HCT116 (cell line): Measurements from ENCODE around the gene TBC1D4. TPM values are rescaled to one million over a fixed set of nuclear protein-coding genes. Genes with fewer than 3 reads are reported as not detected.

Experiments used
- ATAC-seq: fragments of 200-7000 bp; cut with Tn5 transposase; 2 replicates; pipeline ENCODE4 v1.9.1; 2020; ENCODE audit warnings: mild to moderate bottlenecking, moderate library complexity
- BruUV-seq: library from RNA; stranded (reverse); fragments of 400-500 nt; replicated peaks from 2 replicates; lab custom pipeline; 2021; lab: Mats Ljungman, UMichigan
- CTCF ChIA-PET: fragments of 300-600 bp; sonication (Branson Sonifier 250); formaldehyde crosslinking; loops from one replicate; lab custom pipeline; 2021; ENCODE audit warnings: antibody characterized with exemption; lab: Charles Lee
- POLR2A ChIA-PET: fragments of 300-600, 350-600 bp; sonication (Branson Sonifier 250); formaldehyde crosslinking; loops from one replicate; lab custom pipeline; 2021; ENCODE audit warnings: antibody characterized with exemption; lab: Charles Lee
- RAD21 ChIA-PET, 2 experiments: fragments of 300-600 bp; sonication (Branson Sonifier 250); formaldehyde crosslinking; loops; one replicate each; lab custom pipeline; 2023; ENCODE audit warnings: low total read pairs in 2 of 2; ENCODE audit not compliant: uncharacterized antibody in 2 of 2, unreplicated experiment in 2 of 2, low non-redundant PET in 1 of 2; lab: Charles Lee
- DNase-seq: peaks from one replicate; pipeline ENCODE4 v3.0.0-alpha.2; 2010; ENCODE audit warnings: low read depth, low spot score
- H2AFZ ChIP-seq: fragments of 200-600 bp; shearing (Covaris generic), sonication (generic); 2 replicates; pipeline ENCODE4 v1.6.1; 2017; ENCODE audit warnings: low read depth, mixed run types, mixed read lengths, antibody characterized with exemption, low read length; ENCODE audit not compliant: poor library complexity, severe bottlenecking
- H3K27ac ChIP-seq: 2 replicates; pipeline ENCODE4 v1.5.1; 2012; ENCODE audit warnings: low read depth, low read length
- H3K27me3 ChIP-seq: fragments of 200-600 bp; sonication (generic); 2 replicates; pipeline ENCODE4 v1.6.1; 2016; ENCODE audit warnings: mixed run types, low read length, mixed read lengths; ENCODE audit not compliant: insufficient read depth
- H3K36me3 ChIP-seq, 2 experiments: fragments of 200-500 bp in 1 of 2; fragments of 200-600 bp in 1 of 2; sonication (Bioruptor generic) in 1 of 2; sonication (generic) in 1 of 2; 2 replicates each; pipeline versions ENCODE4 v1.5.1 to v1.6.1; 2014 to 2016; ENCODE audit warnings: low read length in 2 of 2, inconsistent platforms in 1 of 2, mixed read lengths in 1 of 2, mixed run types in 1 of 2; ENCODE audit not compliant: insufficient read depth in 2 of 2, control insufficient read depth in 1 of 2
- H3K4me1 ChIP-seq, 2 experiments: fragments of 200-600 bp in 1 of 2; sonication (generic) in 1 of 2; 2 replicates each; pipeline versions ENCODE4 v1.5.1 to v1.6.1; 2012 to 2017; ENCODE audit warnings: low read length in 2 of 2, inconsistent platforms in 1 of 2, mild to moderate bottlenecking in 1 of 2, mixed read lengths in 1 of 2, mixed run types in 1 of 2, moderate library complexity in 1 of 2; ENCODE audit not compliant: insufficient read depth in 2 of 2, control insufficient read depth in 1 of 2
- H3K4me2 ChIP-seq: fragments of 200-600 bp; sonication (generic); 2 replicates; pipeline ENCODE4 v1.6.1; 2017; ENCODE audit warnings: mixed run types, low read length, mixed read lengths
- H3K4me3 ChIP-seq, 2 experiments: fragments of 200-600 bp in 1 of 2; sonication (generic) in 1 of 2; replicated peaks in 1 of 2; 2 replicates each; pipeline ENCODE4 v1.5.1; 2011 to 2016; ENCODE audit warnings: low read length in 2 of 2, control low read depth in 1 of 2, low read depth in 1 of 2, mild to moderate bottlenecking in 1 of 2, mixed read lengths in 1 of 2, mixed run types in 1 of 2
- H3K79me2 ChIP-seq: fragments of 200-600 bp; sonication (generic); 2 replicates; pipeline ENCODE4 v1.6.1; 2017; ENCODE audit warnings: mild to moderate bottlenecking, mixed run types, low read length, moderate library complexity, mixed read lengths; ENCODE audit not compliant: insufficient read depth
- H3K9ac ChIP-seq: fragments of 200-600 bp; sonication (generic); 2 replicates; pipeline ENCODE4 v1.6.1; 2016; ENCODE audit warnings: low read length, mixed read lengths
- H3K9me2 ChIP-seq: fragments of 200-600 bp; sonication (generic), shearing (Covaris generic); 2 replicates; pipeline ENCODE4 v1.6.1; 2017; ENCODE audit warnings: mixed run types, mild to moderate bottlenecking, moderate library complexity; ENCODE audit not compliant: insufficient read depth
- H3K9me3 ChIP-seq, 2 experiments: fragments of 200-500 bp in 1 of 2; fragments of 200-600 bp in 1 of 2; sonication (Bioruptor generic) in 1 of 2; sonication (generic) in 1 of 2; 2 replicates each; pipeline ENCODE4 v1.6.1; 2014 to 2017; ENCODE audit warnings: low read length in 2 of 2, mixed read lengths in 2 of 2, inconsistent platforms in 1 of 2, low read depth in 1 of 2, mild to moderate bottlenecking in 1 of 2, mixed run types in 1 of 2, moderate library complexity in 1 of 2; ENCODE audit not compliant: control insufficient read depth in 1 of 2, insufficient read depth in 1 of 2
- H4K20me1 ChIP-seq: fragments of 200-600 bp; sonication (generic), shearing (Covaris generic); 2 replicates; pipeline ENCODE4 v1.6.1; 2017; ENCODE audit warnings: mixed run types, mild to moderate bottlenecking, moderate library complexity; ENCODE audit not compliant: insufficient read depth
- EGR1 ChIP-seq: IDR thresholded peaks from 2 replicates; pipeline ENCODE4 v1.6.1; 2012; ENCODE audit warnings: low read depth
- ELF1 ChIP-seq: IDR thresholded peaks from 2 replicates; pipeline ENCODE4 v1.6.1; 2012; ENCODE audit warnings: low read depth, borderline replicate concordance
- EZH2phosphoT487 ChIP-seq: fragments of 200-600 bp; IDR thresholded peaks from 2 replicates; pipeline ENCODE4 v1.6.1; 2018; ENCODE audit warnings: antibody characterized with exemption, borderline replicate concordance
- JUND ChIP-seq: IDR thresholded peaks from 2 replicates; pipeline ENCODE4 v1.6.1; 2012
- POLR2A ChIP-seq: IDR thresholded peaks from 2 replicates; pipeline ENCODE4 v1.7.0; 2011; ENCODE audit warnings: borderline replicate concordance; ENCODE audit not compliant: insufficient read depth, insufficient read length; ENCODE audit errors: extremely low read depth
- RAD21 ChIP-seq: IDR thresholded peaks from 2 replicates; pipeline ENCODE4 v1.6.1; 2012; ENCODE audit warnings: low read depth, mild to moderate bottlenecking
- SIN3A ChIP-seq: IDR thresholded peaks from 2 replicates; pipeline ENCODE4 v1.6.1; 2012; ENCODE audit warnings: low read depth
- SP1 ChIP-seq: IDR thresholded peaks from 2 replicates; pipeline ENCODE4 v1.6.1; 2012; ENCODE audit warnings: low read depth
- SRF ChIP-seq: IDR thresholded peaks from 2 replicates; pipeline ENCODE4 v1.6.1; 2012; ENCODE audit warnings: low read depth
- YY1 ChIP-seq: IDR thresholded peaks from 2 replicates; pipeline ENCODE4 v1.6.1; 2011; ENCODE audit warnings: low read length, low read depth, moderate library complexity, mild to moderate bottlenecking; ENCODE audit not compliant: insufficient replicate concordance; ENCODE audit errors: extremely low read depth
- intact Hi-C: fragments of 100-400 bp; cut with micrococcal nuclease; formaldehyde crosslinking; loops from 2 replicates; pipeline ENCODE4 v1.10.0; 2022
- total RNA-seq: library from RNA; stranded (reverse); gene quantifications from one replicate; pipeline ENCODE4 v1.2.1, GENCODE V29; 2021; ENCODE audit not compliant: unreplicated experiment
- TF ChIP-seq, protein P1 (sequence below): IDR thresholded peaks from 2 replicates; pipeline ENCODE4 v1.6.1; 2011; ENCODE audit warnings: mild to moderate bottlenecking, low read length, moderate library complexity; ENCODE audit not compliant: insufficient replicate concordance; ENCODE audit errors: extremely low read depth

Gene TBC1D4
- total RNA-seq, 1 experiment from 2014 or later: 24.6 TPM

- DNase-seq: no peak
- CTCF ChIA-PET: no interaction called here
- H3K4me2 ChIP-seq: no peak overlapping the region
Observed at GRCh38 chr13:75376792-75377402, 105.1 kb downstream of the TBC1D4 start.

More at GRCh38 chr13:75376792-75377402, 105.1 kb downstream of the TBC1D4 start:
- Histone ChIP-seq H3K27ac (no peak overlapping the region), H3K9ac (no peak overlapping the region), H3K27me3 (no peaks in the 10 kb centered on the region), H3K4me3 (no peak overlapping the region), H3K79me2 (peaks cover 14% of the 10 kb centered on the region; the same call in 1 of the 2 replicates), H4K20me1 (peaks cover 4% of the 10 kb centered on the region; the same call in 1 of the 2 replicates), H3K9me2 (no peaks in the 10 kb centered on the region), H3K4me1 (no peaks in the 10 kb centered on the region), H3K36me3 (no peaks in the 10 kb centered on the region), H2AFZ (no peak overlapping the region), H3K9me3 (no peaks in the 10 kb centered on the region)
- no peak for ATAC-seq
- ChIA-PET POLR2A (no interaction called here), RAD21 (no interaction called here)
- intact Hi-C loops: no loop called here
- TF ChIP-seq EZH2phosphoT487 (no peak), SRF (no peak), SIN3A (no peak), POLR2A (no peak), EGR1 (no peak), ELF1 (no peak), JUND (no peak), SP1 (no peak), RAD21 (no peak), YY1 (no peak)
- TF ChIP-seq, protein P1, sequence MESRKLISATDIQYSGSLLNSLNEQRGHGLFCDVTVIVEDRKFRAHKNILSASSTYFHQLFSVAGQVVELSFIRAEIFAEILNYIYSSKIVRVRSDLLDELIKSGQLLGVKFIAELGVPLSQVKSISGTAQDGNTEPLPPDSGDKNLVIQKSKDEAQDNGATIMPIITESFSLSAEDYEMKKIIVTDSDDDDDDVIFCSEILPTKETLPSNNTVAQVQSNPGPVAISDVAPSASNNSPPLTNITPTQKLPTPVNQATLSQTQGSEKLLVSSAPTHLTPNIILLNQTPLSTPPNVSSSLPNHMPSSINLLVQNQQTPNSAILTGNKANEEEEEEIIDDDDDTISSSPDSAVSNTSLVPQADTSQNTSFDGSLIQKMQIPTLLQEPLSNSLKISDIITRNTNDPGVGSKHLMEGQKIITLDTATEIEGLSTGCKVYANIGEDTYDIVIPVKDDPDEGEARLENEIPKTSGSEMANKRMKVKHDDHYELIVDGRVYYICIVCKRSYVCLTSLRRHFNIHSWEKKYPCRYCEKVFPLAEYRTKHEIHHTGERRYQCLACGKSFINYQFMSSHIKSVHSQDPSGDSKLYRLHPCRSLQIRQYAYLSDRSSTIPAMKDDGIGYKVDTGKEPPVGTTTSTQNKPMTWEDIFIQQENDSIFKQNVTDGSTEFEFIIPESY: no peak
- BruUV-seq: no TSS peak
